Measurements from ENCODE around the gene AMPD2. TPM values are rescaled to one million over a fixed set of nuclear protein-coding genes. Genes with fewer than 3 reads are reported as not detected.
A peak's percentile ranks its signal among the peaks of the same experiment; 100 is the strongest.

AMPD2 gene
- total RNA-seq, 4 donors from 2014 or later, result 48.3 to 158 (median 110) TPM

- Histone ChIP-seq H3K27me3 (no peaks in the 10 kb centered on the region), H3K4me1 (peaks cover 0 to 35% (median 2%) of the 10 kb centered on the region in 4 donors), H3K27ac (peak overlapping the region in 3 of 4 donors; percentile 7 to 47 (median 46)), H3K4me3 (no peak overlapping the region), H3K9me3 (no peaks in the 10 kb centered on the region), H3K36me3 (no peaks in the 10 kb centered on the region)
- TF ChIP-seq CTCF (IDR thresholded peaks at IDR 0.05) (no peak), POLR2A (IDR thresholded peaks at IDR 0.05) (no peak)
- no peak for DNase-seq
Observed at GRCh38 chr1:109617291-109617801, 2.3 kb upstream of the AMPD2 start.

GRCh38 chr1:109618661-109619575 is 719 bp upstream of the AMPD2 start:
- no peak for TF ChIP-seq CTCF (IDR thresholded peaks at IDR 0.05)
- TF ChIP-seq POLR2A (IDR thresholded peaks at IDR 0.05), result no peak
- H3K4me1 ChIP-seq, result peaks cover 0 to 49% (median 10%) of the 10 kb centered on the region in 4 donors
- peak in 1 of 3 donors; percentile 61 for DNase-seq

GRCh38 chr1:109620401-109620791 is 759 bp downstream of the AMPD2 start:
- peak overlapping the region; percentile 50 to 79 (median 66) for H3K4me3 ChIP-seq
- peak overlapping the region; percentile 73 to 83 (median 80) for H3K27ac ChIP-seq
- no peak for TF ChIP-seq POLR2A (IDR thresholded peaks at IDR 0.05)
- TF ChIP-seq CTCF (IDR thresholded peaks at IDR 0.05), result no peak
- DNase-seq, result no peak
- H3K4me1 ChIP-seq, result peaks cover 0 to 63% (median 17%) of the 10 kb centered on the region in 4 donors
- H3K27me3 ChIP-seq, result no peaks in the 10 kb centered on the region
- no peaks in the 10 kb centered on the region for H3K9me3 ChIP-seq
- H3K36me3 ChIP-seq, result no peaks in the 10 kb centered on the region

More at GRCh38 chr1:109618661-109619575, 719 bp upstream of the AMPD2 start:
- Histone ChIP-seq H3K27me3 (no peaks in the 10 kb centered on the region), H3K27ac (peak overlapping the region; percentile 73 to 83 (median 80)), H3K4me3 (peak overlapping the region; percentile 50 to 79 (median 66)), H3K36me3 (no peaks in the 10 kb centered on the region), H3K9me3 (no peaks in the 10 kb centered on the region)

- H3K4me1 ChIP-seq, result peaks cover 0 to 63% (median 17%) of the 10 kb centered on the region in 4 donors
- no peaks in the 10 kb centered on the region for H3K9me3 ChIP-seq
- H3K27me3 ChIP-seq, result no peaks in the 10 kb centered on the region
- peak overlapping the region; percentile 73 to 83 (median 80) for H3K27ac ChIP-seq
- peak; percentile 94 to 99 (median 98) for DNase-seq
- TF ChIP-seq POLR2A (IDR thresholded peaks at IDR 0.05) (no peak), CTCF (IDR thresholded peaks at IDR 0.05) (no peak)
- H3K4me3 ChIP-seq, result peak overlapping the region; percentile 50 to 79 (median 66)
- no peaks in the 10 kb centered on the region for H3K36me3 ChIP-seq
Observed at GRCh38 chr1:109620841-109621286, 1.2 kb downstream of the AMPD2 start.

- Histone ChIP-seq H3K27me3 (no peaks in the 10 kb centered on the region), H3K4me1 (peaks cover 0 to 63% (median 17%) of the 10 kb centered on the region in 4 donors), H3K27ac (peak overlapping the region; percentile 73 to 83 (median 80)), H3K9me3 (no peaks in the 10 kb centered on the region), H3K36me3 (peaks cover 0 to 7% (median 0%) of the 10 kb centered on the region in 3 donors), H3K4me3 (peak overlapping the region; percentile 50 to 79 (median 66))
- TF ChIP-seq CTCF (IDR thresholded peaks at IDR 0.05), result no peak
- no peak for TF ChIP-seq POLR2A (IDR thresholded peaks at IDR 0.05)
- no peak for DNase-seq
Observed at GRCh38 chr1:109621379-109622136, 1.9 kb downstream of the AMPD2 start.
